HTERT RPE-1 (cell line): Measurements from ENCODE around the gene M6PR.

Source experiments
- in situ Hi-C: fragments of 300-500 bp; cut with MboI; formaldehyde crosslinking; loops from 4 replicates; pipeline ENCODE4 v1.14.3; 2020; ENCODE audit warnings: low sequenced_read_pairs

M6PR gene

DNA sequence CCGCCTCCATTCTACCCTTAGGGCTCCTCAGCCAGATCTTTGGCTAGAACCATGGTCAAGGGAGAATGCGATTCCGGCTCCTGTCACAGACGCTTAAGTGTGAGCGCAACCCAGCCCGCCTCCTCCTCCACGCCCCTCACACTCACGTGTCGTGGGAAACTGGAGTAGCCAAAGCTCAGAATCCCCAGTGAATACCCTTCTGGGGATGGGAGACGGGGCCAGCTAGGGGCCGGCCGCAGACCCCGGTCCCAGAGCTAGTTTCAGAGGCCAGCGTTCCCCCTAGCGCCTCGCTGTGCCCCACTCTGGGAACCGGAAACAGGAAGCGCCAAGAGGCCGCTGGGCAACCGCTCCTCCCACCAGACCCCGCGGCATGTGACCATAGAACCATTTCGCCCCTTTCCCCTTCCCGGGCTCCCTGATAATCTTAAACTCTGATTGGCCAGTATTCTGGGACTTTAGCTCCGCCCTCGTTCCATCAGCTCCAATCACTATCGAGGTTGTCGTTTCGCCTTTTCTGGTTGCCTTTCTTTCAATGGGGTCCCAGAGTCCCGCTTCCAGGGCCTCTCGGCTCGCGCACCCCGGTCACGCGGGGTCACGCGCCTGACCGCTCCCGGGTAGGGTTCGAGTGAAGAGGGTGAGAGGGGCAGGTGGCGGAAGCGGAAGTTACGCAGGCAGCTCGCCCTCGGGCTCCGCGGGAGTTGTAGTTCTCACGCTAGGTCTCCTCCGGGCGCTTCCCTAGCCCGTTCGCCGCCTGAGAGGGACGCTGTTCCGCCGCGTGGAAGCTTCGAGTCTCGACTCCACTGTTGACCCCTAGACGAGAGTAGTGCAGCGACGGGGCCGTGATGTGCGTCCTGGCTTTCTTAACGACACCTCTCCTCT lies at the start of gene M6PR:
Gene M6PR (minus strand): TSS at position 304 of the 879 bp plus-strand sequence. CDS start 3,241 bp downstream, outside the sequence.
- in situ Hi-C loops = no loop called here

- in situ Hi-C loops = no loop called here
Observed at GRCh38 chr12:8996682-8997405, 47.4 kb upstream of the M6PR start.

GRCh38 chr12:8995021-8995775 lies 45.8 kb upstream of the M6PR start:
- in situ Hi-C loops = no loop called here

DNA sequence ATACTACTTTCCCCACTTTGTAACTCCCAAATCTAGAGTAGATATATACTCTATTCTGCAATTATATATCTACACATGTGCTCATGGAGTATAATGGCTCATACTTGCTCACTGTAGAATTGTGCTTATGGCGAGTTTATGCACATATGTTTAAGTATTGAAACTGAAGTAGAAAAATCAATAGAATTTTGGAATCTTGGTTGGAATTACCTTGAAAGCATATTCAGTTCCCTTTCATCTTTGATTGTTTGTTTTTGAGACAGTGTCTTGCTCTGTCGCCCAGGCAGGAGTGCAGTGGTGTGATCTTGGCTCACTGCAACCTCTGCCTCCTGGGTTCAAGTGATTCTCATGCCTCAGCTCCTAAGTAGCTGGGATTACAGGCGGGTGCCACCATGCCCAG lies 44.4 kb upstream of the M6PR start:
- in situ Hi-C loops = no loop called here

- in situ Hi-C loops = no loop called here
Observed at GRCh38 chr12:8991371-8992345, 42.2 kb upstream of the M6PR start.

DNA sequence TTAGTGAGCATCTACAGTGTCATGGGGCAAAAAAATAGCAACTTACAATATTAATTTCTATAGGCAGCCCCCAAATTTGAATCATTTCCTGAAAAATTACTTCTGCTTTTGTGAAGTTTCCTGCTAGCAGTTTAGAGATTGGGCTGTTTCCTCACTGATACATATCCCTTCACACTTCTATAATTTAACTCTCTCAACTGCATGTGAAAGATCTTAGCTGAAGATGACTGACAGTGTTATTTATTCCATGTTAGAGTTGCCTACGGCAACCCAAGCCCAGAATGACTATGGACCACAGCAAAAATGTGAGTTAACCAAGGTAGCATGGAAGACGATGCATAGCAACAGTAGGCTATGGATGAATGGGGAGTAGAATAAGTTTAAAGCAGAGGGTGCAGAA lies 40.0 kb upstream of the M6PR start, which contains the start of gene KLRG1:
Gene KLRG1 (plus strand): TSS at position 134 of the 400 bp plus-strand sequence. CDS start 90 bp downstream, at position 224.
- in situ Hi-C loops = no loop called here

DNA sequence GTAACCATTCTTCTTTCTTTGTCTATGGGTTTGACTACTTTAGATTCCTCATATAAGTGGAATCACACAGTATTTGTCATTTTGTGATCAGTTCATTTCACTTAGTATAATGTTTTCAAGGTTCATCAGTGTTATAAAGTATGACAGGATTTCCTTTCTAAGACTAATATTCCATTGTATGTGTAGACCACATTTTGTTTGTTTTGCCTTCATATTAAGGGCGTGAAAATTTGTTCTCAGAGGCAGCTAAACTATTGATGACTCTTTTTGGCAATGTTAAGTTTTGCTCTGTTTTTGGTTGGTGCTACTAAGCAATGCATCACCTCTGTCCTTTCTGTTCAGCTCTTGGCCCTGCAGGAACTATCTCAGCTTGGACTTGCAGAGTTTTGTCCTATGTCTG lies 38.2 kb upstream of the M6PR start:
- in situ Hi-C loops = no loop called here

- in situ Hi-C loops = no loop called here
Observed at GRCh38 chr12:8987163-8987562, 37.7 kb upstream of the M6PR start.

GRCh38 chr12:8985213-8985754 lies 35.8 kb upstream of the M6PR start:
- in situ Hi-C loops = no loop called here

DNA sequence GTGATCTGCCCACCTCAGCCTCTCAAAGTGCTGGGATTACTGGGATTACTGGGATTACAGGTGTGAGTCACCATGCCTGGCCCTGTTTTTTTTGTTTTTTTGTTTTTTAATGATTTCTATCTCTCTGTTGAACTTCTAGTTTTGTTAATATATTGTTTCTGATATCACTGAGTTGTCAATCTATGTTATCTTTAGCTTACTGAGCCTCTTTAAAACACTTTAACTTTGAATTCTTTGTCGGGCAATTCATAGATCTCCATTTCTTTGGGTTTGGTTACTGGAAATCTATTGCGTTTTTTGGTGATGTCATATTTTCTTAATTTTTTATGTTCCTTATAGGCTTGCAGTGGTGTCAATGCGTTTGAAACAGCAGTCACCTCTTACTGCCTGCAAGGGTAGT lies 30.7 kb upstream of the M6PR start:
- in situ Hi-C loops = no loop called here

DNA sequence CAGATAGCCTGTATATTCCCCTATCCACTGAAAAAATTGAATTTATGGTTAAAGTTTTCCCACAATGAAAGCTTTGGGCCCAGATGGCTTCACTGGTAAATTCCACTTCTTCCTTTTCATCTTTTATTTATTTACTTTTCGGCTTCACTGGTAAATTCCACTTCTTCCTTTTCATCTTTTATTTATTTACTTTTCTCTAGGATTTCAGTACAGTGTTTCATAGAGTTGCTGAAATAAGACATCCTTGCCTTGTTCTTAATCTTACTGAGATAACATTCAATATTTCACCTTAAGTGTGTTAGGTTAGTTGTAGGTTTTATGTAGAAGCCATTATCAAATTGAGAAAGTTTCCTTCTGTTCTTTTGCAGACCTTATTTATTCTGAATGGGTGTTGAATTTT lies 21.0 kb upstream of the M6PR start:
- in situ Hi-C loops = no loop called here

GRCh38 chr12:8969861-8970411 lies 20.5 kb upstream of the M6PR start:
- in situ Hi-C loops = no loop called here

DNA sequence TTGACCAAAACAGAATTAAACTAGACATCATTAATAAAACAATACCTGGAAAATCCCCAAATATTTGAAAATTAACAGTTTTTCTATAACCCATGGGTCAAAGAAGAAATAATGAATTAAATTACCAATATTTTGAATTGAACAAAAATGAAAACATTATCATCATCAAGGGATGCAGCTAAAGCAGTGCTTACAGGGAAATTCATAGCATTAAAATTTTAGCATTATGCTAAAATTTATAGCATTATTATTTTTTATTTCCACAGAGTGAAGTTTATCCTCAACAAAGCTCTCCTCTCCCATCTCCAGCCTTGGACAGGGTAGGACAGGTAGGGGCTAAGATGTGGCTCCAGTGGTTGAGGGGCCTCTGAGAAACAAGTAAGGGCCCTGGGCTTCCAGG lies 19.3 kb upstream of the M6PR start:
- in situ Hi-C loops = no loop called here

DNA sequence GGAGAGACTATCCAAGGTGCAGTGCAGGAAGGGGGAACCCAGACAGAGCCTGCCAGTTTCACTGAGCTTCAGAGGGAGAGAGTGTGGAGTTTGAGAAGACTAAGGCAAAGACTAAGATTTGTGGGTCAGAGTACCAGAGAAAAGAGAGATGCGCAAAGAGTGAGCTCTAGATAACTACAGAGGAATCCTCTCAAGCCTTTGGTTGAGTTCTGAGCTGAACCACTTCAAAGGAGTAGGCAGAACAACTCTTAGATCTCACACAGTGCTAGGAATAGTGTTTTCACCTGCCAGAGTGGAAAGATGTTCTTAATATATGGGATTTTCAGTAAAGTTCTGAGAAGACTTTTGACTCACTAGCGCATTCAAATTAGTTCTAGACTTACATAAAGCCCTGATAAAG lies 10.7 kb upstream of the M6PR start:
- in situ Hi-C loops = no loop called here

- in situ Hi-C loops = no loop called here
Observed at GRCh38 chr12:8958066-8958465, 8.6 kb upstream of the M6PR start.

DNA sequence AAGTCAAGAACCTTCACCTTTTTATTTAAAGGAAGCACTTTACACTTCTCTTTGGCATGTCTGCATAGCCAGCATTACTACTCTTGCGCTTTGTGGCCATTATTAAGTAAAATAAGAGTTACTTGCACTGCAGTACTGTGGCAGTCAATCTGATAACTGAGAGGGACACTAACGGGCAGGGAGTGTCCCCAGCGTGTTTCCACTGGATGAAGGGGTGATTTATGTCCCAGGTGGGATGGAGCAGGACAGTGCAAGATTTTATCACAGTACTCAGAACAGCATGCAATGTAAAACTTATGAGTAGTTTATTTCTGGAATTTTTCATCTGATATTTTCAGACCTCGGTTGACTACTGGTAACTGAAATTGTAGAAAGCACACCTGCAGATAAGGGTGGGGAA lies 8.1 kb upstream of the M6PR start:
- in situ Hi-C loops = no loop called here

- in situ Hi-C loops = no loop called here
Observed at GRCh38 chr12:8956772-8957171, 7.3 kb upstream of the M6PR start.

DNA sequence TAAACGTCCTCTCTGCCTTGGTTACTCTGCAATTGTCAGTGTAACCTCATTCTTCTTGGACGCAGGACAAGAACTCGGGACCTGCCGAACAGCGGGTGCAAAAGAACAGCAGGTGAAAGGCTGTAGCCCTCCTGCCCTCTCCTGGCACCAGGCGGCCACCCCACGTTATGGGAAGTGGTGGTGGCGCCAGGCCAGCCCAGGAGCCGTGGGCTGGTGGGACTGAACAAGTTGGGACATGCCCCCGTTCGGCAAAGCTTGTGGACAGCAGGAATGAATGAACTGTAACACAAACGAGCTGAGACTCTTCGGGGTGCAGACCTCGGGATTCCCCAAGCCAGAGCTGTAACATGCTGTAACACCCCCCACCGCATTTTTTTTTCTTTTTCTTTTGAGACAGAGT lies 6.6 kb upstream of the M6PR start:
- in situ Hi-C loops = no loop called here

GRCh38 chr12:8953773-8954402 lies 4.4 kb upstream of the M6PR start:
- in situ Hi-C loops = no loop called here
